HG02588 (cell line): ENCODE results near the gene TGFBR3L.
"Not testable (repeated sequence)": the region's sequence is repeated elsewhere in the genome, so short reads cannot be mapped to it uniquely, and the experiment has no call there.

Source experiments
- ATAC-seq: cut with Tn5 transposase; IDR thresholded peaks from one replicate; pipeline ENCODE4 v1.9.1; 2021; ENCODE audit warnings: mild to moderate bottlenecking, moderate library complexity; ENCODE audit not compliant: unreplicated experiment

Gene TGFBR3L

DNA sequence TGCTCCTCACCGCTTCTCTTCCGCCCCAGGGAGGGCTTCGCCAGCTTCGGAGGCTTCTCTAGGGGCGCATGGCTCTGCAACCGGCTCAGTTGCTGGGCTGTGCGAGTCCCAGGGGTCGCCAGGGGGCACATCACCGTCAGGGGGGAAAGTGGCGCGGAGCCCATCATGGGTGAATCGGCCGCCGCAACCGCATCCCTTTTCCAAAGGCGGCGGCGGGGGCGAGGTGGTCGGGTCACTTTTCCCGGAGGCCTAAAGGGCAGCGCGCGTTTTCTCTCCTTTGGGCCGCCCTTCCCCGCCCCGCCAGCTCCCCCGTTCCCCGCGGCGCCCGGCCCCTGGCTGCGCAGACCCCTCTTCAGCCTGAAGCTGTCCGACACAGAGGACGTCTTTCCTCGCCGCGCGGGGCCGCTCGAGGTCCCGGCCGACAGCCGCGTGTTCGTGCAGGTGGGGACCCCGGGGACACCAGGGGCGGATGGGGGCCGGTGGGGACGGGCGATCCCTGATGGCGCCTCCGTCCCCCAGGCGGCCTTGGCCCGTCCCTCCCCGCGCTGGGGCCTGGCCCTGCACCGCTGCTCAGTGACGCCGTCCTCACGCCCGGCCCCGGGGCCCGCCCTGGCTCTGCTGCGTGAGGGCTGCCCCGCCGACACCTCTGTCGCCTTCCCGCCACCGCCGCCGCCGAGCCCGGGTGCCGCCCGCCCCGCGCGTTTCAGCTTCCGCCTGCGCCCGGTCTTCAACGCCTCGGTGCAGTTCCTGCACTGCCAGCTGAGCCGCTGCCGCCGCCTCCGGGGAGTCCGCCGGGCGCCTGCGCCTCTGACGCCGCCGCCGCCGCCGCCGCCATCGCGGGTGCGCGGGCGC lies 1.7 kb downstream of the TGFBR3L start:
- no peak for ATAC-seq

DNA sequence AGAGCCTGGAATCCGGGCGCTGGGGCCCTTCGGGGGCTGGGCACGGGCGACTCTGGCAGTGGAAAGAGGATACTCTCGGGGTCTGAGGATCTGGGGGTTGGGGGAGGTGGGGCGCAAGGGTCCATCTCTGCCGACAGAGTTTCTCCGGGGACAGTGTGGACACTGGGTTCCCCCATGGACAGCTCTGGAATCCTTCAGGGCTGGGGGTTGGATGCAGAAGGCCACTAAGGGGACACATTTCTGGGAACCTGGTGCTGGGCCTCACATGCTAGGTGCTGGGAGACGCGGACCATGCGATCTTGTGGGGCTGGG lies 2.3 kb downstream of the TGFBR3L start:
- ATAC-seq: no peak

DNA sequence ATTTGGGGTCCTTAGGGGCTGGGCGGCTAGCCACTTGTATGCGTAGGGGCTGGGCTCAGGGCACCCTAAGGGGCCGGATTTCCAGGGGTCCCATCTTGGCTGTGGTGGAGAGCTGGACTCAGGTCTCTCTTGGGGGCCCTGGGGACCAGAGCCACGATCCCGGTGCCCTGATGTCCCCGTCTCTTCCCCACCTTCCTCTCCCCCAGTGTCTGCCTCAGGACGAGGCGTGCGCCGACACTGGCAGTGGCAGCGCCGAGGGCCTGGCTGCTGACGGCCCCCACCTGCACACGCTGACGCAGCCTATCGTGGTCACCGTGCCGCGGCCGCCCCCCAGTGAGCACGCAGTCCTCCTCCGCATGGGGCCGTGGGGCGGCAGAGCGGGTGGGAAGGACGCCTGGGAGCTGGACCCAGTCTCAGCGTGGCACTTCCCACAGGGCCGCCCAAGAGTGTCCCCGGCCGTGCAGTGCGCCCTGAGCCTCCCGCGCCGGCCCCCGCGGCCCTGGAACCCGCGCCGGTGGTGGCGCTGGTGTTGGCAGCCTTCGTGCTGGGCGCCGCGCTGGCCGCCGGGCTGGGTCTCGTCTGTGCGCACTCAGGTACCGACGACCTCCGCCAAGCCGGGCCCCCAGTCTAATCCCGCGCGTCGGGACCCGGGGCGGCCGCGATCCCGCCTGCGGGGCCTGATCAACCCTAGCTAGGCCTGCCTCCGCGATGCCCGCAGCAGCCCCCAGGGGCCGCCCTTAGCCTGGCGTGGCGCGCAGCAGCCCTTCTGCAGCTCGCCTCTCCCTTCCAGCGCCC lies 2.8 kb downstream of the TGFBR3L start:
- no peak for ATAC-seq

DNA sequence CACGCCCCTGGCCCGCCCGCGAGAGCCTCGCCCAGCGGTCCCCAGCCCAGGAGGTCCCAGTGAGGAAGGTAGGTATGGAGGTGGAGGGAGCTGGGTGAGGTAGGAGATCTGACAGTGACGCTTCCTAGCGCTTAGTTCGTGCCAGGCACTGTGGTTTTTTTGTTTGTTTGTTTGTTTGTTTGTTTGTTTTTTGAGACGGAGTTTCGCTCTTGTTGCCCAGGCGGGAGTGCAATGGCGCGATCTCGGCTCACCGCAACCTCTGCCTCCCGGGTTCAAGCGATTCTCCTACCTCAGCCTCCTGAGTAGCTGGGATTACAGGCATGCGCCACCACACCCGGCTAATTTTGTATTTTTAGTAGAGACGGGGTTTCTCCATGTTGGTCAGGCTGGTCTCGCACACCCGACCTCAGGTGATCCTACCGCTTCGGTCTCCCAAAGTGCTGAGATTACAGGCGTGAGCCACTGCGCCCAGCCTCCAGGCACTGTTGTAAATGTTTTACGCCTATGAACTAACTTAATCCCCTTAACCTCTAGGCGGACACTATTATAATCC lies 3.5 kb downstream of the TGFBR3L start:
- not testable (repeated sequence) for ATAC-seq

DNA sequence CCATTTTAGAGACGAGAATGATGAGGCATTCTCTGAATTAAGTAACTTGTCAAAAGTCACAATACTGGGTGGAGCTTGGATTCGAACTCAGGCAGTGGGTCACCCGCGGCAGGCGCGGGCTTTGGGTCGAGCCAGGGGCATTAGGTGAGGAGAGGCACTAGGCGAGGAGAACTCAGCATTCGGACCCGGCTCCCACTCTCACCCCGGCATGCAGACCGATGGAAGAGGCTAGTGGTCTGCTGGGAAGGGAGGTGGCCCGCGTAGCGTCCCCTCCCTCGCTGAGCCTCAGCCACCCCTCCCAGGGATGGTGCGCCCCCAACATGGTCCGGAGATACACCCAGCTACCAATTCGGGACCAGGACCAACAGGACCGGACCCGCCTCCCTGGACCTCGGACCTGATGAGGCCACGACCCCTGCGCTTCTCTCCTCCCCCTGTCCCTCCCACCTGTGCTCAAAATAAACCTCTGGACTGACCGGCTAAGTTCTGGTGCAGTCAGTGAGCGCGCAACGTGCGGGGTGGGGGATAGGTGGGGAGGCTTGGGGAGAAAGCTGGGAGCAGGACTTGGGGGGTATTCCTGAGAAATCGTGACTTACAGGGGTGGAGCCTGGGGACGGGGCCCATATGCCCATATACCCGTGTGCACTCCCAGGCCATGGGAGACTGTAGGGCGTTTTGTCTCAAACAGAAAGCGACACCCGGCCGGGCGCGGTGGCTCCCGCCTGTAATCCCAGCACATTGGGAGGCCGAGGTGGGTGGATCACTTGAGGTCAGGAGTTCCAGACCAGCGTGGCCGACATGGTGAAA lies 4.2 kb downstream of the TGFBR3L start:
- no peak for ATAC-seq

DNA sequence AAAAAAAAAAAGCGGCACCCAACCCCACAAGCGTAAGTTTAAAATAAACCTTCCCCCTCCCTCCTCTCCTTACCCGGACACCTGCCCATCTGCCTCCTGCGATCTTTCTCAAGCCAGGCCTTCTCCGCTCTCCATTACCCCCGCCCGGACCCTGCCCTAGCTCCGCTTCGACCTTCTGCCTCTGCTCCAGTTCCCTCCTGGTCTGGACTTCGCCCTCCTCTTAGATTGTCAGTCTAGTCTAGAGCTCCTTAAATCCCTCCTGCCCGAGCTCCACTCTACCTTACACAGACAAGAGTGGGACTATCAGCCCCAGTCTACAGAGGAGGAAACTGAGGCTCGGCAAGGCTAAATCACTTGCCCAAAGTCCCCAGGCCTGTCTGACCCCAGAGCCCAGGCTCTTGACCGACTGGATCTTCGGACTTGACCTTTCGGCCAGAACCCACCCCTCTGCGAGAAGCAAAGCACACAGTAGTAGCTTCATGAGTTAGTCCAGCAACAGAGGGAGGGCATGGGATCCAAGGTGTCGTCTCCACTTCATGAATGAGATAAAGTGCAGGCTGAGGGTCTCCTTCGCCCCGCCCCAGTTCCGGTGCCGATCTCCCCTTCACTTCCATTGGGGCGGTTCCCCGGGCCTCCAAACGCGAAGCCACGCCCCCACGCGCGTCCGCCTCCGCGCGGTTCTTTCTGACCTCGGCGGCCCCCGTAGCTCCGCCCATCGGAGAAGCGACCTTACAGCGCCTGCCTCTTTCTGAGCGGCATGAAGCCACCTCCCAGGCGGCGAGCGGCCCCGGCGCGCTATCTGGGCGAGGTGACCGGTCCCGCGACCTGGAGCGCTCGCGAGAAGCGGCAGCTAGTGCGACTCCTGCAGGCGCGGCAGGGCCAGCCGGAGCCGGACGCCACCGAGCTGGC lies 5.2 kb downstream of the TGFBR3L start, which contains the start of gene SNAPC2:
TSS of gene SNAPC2 (plus strand) at position 729 of the 909 bp plus-strand sequence. CDS start at position 758, 29 bp downstream.
- ATAC-seq: peak; percentile 52

DNA sequence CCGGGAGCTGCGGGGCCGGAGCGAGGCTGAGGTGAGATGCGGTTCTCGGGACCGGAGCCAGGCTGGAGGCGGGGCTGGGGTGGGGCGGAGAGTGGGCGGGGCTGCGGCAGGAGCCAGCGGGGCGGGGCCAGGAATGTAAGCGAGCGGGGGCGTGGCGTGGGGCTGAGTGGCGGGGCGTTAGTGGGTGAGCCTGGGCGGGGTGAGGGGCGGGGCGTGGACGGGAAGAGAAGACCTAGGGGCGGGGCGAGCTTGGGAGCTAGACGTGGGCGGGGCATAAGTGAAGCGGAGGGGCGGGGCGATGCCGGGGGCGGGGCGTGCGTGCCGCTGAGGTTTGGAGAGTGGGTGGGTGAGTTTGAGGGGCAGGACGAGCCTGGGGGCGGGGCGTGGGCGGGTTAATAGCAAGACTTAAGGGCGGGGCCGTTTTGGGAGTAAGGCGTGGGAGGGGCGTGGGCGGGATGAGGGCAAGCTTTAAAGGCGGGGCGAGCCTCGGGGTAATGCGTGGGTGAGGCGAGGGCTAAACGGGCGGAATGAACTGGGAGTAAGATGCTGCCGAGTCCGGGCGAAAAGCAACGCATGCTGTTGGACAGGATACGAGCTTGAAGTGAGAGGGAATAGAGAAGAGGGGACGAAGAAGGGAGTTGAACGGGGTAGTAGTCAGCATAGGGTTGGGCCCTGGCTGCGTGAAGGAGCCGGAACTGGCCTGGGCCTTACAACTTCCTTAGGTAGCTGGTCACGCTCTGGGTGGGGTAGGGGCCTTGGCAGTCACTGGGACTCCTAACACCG lies 6.1 kb downstream of the TGFBR3L start:
- ATAC-seq: peak; percentile 39

DNA sequence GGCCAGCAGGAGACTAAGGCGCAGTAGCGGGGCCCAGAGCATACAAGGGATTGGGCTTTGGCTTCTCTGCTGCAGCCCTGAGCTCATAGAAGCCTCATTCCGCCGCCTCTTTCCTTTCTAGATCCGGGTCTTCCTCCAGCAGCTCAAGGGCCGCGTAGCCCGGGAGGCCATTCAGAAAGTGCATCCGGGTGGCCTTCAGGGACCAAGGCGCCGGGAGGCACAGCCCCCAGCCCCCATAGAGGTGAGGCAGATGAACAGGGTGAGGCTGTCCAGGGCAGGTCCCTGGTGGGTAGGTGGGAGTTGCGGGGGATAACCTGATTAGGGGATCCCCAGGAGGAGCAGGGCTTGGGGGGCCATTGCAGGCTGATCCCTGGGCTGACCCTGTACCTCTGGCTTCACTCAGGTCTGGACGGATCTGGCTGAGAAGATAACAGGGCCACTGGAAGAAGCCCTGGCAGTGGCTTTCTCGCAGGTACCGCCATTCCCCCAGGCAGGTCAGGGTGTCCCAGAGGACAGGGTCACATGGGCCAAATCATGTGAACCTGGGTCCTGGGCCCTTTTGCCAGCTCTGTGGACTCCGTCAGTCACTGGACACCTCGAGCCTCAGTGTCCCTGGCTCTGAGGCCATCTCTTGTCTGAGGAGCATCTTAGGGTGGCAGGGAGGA lies 6.8 kb downstream of the TGFBR3L start:
- no peak for ATAC-seq

DNA sequence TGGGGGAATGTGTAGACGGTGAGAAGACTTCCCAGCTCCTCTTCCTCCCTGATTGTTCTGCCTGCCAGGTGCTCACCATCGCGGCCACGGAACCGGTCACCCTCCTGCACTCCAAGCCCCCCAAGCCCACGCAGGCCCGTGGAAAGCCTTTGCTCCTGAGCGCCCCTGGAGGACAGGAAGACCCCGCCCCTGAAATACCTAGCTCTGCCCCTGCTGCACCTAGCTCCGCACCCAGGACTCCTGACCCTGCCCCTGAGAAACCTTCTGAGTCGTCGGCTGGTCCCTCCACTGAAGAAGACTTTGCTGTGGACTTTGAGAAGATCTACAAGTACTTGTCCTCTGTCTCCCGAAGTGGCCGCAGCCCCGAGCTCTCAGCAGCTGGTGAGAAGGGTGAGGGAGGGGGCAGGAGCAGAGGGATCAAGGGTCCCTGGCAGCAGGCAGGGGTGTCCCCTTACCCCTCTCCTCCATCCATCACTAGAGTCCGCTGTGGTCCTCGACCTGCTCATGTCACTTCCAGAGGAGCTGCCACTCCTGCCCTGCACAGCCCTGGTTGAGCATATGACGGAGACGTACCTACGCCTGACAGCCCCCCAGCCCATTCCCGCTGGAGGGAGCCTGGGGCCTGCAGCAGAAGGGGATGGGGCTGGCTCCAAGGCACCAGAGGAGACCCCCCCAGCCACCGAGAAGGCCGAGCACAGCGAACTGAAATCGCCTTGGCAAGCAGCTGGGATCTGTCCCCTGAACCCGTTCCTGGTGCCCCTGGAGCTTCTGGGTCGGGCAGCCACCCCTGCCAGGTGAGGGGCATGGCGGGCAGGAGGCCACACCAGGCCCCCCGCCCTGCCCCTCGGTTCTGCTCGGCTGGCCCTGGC lies 7.6 kb downstream of the TGFBR3L start:
- no peak for ATAC-seq

DNA sequence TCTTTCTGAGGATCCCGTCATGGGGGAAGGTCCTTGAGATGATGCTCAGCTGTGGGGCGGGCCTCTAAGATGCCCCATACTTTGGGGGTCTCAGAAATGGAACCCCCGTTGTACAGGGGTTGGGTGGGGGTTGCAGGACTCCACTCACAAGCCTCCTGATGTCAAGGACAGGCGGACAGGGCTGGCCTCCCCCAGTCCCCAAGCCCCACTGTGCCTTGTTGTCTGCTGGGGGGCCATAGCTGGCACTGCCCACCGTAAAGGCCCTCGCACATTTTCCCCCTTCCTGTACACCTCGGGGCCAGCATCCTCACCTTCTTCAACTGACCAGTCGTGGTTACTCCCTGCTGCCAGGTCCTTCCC lies 8.2 kb downstream of the TGFBR3L start:
- no peak for ATAC-seq

DNA sequence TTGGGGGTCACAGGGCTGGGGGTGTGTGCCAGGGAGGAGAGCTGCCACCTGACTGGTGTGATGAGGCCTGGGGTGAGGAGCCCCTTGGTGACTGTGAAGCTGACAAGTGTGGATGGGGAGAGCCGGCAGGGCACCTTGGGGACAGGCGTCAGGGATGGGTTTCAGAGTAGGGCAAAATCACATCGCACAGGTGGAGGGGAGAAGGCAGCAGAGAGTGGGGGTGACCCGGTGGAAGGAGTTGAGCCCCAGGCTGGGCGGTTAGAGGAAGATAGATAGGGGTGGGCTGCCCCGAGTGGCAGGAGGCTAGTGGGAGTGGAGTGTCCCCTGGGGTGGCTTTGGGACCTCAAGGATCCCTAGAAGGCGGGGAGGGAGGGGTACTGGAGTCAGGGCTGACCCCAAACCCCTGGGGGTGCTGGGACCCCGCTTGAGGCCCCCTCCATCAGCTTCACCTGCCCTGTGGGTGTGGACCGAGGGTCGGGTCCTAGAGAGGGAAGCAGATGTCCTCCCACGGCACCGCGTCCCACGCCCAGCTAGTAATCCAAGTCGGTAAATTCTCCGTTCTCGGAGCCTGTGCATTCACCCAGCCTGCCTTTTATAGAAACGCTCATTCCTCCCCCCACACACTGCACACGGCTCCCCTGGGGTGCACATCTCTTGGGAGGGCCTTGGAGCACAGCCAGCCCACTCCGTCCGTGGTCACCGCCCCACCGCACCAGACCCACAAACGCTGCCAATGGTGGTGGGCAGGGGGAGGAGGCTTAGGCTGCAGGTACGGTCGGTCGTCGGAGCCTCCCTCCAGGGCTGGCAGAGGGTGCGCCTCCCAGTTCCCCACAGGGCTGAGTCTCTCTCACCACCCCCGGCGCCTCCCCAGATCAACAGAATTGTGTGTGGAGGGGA lies 8.9 kb downstream of the TGFBR3L start:
- ATAC-seq: no peak

DNA sequence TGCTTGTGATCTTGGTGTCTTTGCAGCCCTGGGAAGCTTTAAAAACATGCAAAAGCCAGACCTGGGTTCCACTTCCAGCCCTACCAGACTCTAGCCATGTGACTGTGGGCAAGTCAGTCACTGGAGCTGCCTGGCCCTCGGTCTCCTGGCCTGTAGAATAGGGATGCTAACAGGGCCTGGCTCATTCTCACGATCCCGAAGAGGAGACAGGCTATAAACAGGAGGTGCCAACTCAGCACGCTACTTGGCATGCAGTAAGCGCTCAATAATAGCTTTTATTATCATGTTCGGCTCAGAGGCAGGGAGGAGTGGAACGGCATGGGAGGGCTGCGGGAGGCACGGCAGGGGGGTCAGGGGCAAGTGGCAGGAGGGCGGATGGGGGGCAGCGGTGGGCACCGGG lies 9.6 kb downstream of the TGFBR3L start:
- no peak for ATAC-seq

DNA sequence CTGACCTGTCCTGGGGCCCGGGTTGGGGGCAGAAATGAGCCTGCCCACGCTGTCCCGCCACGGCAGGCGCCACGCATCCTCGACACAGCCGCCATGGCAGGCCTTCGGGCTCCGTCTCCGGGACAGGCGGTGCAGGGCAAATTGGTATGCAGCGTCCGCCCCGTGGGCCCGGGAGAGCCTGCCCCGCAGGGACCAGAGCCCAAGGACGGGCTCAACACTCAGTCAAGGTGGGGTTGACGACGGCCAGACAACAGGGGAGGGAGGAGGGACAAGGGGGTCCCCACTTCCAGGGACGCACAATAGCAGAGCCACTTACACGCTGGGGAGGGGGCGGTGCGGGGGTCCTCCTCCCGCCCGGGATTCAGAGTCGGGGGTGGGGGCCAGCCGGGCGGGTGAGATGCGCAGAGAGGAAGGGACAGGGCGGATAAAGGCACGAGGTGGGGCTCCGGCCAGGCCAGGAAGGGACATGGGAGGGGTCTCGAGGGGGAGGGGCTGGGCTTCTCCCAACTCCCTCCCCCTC lies 10.1 kb downstream of the TGFBR3L start:
- no peak for ATAC-seq

DNA sequence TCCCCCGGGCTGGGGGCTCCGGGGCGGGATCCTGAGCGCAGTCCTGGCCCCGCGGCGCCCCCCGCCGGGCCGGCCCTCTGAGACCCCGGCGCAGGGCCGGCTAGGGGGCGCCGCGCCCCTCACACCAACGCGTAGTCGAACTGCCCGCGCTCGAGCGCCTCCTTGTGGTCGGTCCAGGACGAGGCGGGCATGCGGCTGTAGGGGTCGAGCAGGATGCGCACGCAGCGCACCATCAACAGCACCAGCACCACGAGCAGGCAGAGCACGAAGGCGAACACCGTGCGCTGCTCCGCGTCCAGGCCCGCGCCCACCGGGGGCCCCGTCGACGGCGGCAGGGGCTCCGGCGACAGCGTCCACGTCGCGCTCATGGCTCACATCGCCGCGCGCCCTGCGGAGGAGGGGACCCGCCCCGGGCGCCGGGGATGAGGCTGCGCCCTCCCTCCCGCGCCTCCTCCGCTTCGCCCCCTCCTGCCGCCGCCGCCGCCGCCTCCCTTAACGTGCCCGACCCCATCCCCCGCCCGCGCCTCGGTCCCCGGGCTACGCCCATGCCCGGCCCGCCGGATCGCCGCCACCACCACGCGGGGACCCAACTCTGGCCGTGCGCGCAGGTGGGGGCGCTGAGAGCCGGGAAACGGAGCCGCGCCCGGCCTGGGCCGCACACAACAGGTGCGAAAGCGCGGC lies 10.7 kb downstream of the TGFBR3L start:
- no peak for ATAC-seq

DNA sequence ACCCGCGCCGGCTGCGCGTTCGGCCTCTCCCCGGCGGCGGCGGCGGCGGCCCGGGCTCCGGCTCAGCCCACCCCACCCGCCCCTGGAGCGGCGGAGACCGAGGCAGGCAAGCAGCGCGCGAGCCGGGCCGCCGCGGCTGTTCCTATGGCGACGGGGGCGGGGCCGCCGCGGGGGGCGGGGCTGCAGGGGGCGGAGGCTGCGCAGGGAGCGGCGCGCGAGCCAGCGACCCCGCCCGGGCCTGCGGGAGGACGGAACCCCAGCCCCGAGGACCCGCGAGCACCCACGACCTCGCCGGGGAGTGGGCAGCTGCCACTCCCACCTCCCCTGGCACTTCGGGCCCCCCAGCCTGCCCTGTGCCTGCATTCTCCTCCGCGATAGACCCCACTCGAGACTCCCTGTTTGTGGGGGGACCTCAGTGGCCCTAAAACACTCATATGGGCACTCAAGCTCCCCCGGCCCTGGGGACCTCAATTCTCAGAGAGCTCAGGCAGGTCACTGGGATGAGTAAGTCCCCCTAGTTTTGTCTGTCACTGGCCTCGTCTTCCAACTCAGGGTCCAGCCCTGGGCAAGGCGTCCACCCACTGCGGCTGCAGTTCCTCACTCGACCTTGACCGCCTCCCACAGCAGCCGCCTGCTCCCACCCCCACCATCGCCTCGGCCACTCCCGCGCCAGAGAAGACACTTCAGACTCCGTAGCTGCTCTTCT lies 11.5 kb downstream of the TGFBR3L start, which contains the start of gene CTXN1:
TSS of gene CTXN1 (minus strand) at position 115 of the 706 bp plus-strand sequence. CDS start 597 bp downstream, outside the sequence.
- ATAC-seq: no peak
